Caco-2 (cell line): Measurements from ENCODE around the gene RASGEF1C. TPM values are rescaled to one million over a fixed set of nuclear protein-coding genes. Genes with fewer than 3 reads are reported as not detected.

Experiments used
- BruUV-seq: library from RNA; stranded (reverse); fragments of 400-500 nt; replicated peaks from 2 replicates; lab custom pipeline; 2021; lab: Mats Ljungman, UMichigan
- CTCF ChIA-PET: fragments of 300-600 bp; sonication (Branson Sonifier 250); formaldehyde crosslinking; loops from one replicate; lab custom pipeline; 2022; ENCODE audit warnings: antibody characterized with exemption; lab: Charles Lee
- POLR2A ChIA-PET: fragments of 300-600 bp; sonication (Branson Sonifier 250); formaldehyde crosslinking; loops from one replicate; lab custom pipeline; 2022; ENCODE audit warnings: antibody characterized with exemption; lab: Charles Lee
- DNase-seq, 2 experiments: peaks; one replicate each; pipeline versions ENCODE4 v3.0.0 to v3.0.0-alpha.2; 2020 to 2022
- H3K27me3 ChIP-seq: replicated peaks from 2 replicates; pipeline ENCODE4 v1.6.0; 2011; ENCODE audit warnings: low read length; ENCODE audit not compliant: control insufficient read depth, insufficient read depth
- H3K36me3 ChIP-seq: 2 replicates; pipeline ENCODE4 v1.5.1; 2011; ENCODE audit warnings: low read length; ENCODE audit not compliant: control insufficient read depth, insufficient read depth
- H3K4me1 ChIP-seq: fragments of 250-450 bp; sonication (Bioruptor Pico); 2 replicates; pipeline ENCODE4 v1.5.1; 2020; ENCODE audit warnings: mild to moderate bottlenecking
- H3K4me3 ChIP-seq: 2 replicates; pipeline ENCODE4 v1.5.1; 2011; ENCODE audit warnings: low read depth, mild to moderate bottlenecking, control low read depth, low read length
- H3K9me3 ChIP-seq: fragments of 250-450 bp; sonication (Bioruptor Pico); 2 replicates; pipeline ENCODE4 v1.5.1; 2020; ENCODE audit warnings: mild to moderate bottlenecking, moderate library complexity
- H3K27ac Mint-ChIP-seq: one replicate; pipeline ENCODE4 v1.8.0; 2022; ENCODE audit warnings: mixed read lengths; ENCODE audit not compliant: unreplicated experiment
- H3K27me3 Mint-ChIP-seq: one replicate; pipeline ENCODE4 v1.8.0; 2022; ENCODE audit warnings: mixed read lengths; ENCODE audit not compliant: insufficient read depth, unreplicated experiment
- H3K36me3 Mint-ChIP-seq: one replicate; pipeline ENCODE4 v1.8.0; 2022; ENCODE audit warnings: mild to moderate bottlenecking, mixed read lengths; ENCODE audit not compliant: insufficient read depth, unreplicated experiment
- H3K4me1 Mint-ChIP-seq: one replicate; pipeline ENCODE4 v1.8.0; 2022; ENCODE audit warnings: low read depth, mixed read lengths; ENCODE audit not compliant: unreplicated experiment
- H3K4me3 Mint-ChIP-seq: one replicate; pipeline ENCODE4 v1.8.0; 2022; ENCODE audit warnings: mild to moderate bottlenecking, moderate library complexity, mixed read lengths; ENCODE audit not compliant: unreplicated experiment
- H3K9me3 Mint-ChIP-seq: one replicate; pipeline ENCODE4 v1.8.0; 2022; ENCODE audit warnings: mixed read lengths; ENCODE audit not compliant: unreplicated experiment
- CTCF ChIP-seq, 2 experiments: fragments of 200-600 bp in 1 of 2; IDR thresholded peaks; 1 replicate in 1 of 2; 2 replicates in 1 of 2; pipeline versions ENCODE4 v1.5.1 to v1.8.0; 2011 to 2022; ENCODE audit warnings: antibody characterized with exemption in 1 of 2, control low read depth in 1 of 2, inconsistent platforms in 1 of 2, low read depth in 1 of 2, low read length in 1 of 2, mild to moderate bottlenecking in 1 of 2, moderate library complexity in 1 of 2; ENCODE audit not compliant: insufficient read depth in 1 of 2, severe bottlenecking in 1 of 2, unreplicated experiment in 1 of 2
- intact Hi-C: fragments of 100-400 bp; cut with micrococcal nuclease; formaldehyde crosslinking; loops from one replicate; pipeline ENCODE4 v1.10.0; 2022; ENCODE audit not compliant: unreplicated experiment
- total RNA-seq: library from RNA; stranded (reverse); gene quantifications from 2 replicates; pipeline ENCODE4 v1.2.3, GENCODE V29; 2022

The RASGEF1C gene
- total RNA-seq, 1 experiment from 2014 or later = not detected

- peaks cover 8% of the 10 kb centered on the region for H3K4me1 Mint-ChIP-seq
- no peaks in the 10 kb centered on the region for H3K9me3 Mint-ChIP-seq
- H3K27me3 Mint-ChIP-seq = peaks cover 25% of the 10 kb centered on the region
- intact Hi-C loops = no loop called here
- no peaks in the 10 kb centered on the region for H3K36me3 Mint-ChIP-seq
- no peak overlapping the region for H3K4me3 Mint-ChIP-seq
- ChIA-PET POLR2A (no interaction called here), CTCF (interaction anchor here (0.6 kb wide), 1 partner anchor 1101 kb away, joined by 4 read pairs; no protein-coding TSS in a partner anchor)
- no peak for TF ChIP-seq CTCF (IDR thresholded peaks at IDR 0.05; ENCODE audit: insufficient read depth in 1 of 2, low read depth in 1 of 2, low read length in 1 of 2, severe bottlenecking in 1 of 2, unreplicated experiment in 1 of 2)
- no peak overlapping the region for H3K27ac Mint-ChIP-seq
- no peak for DNase-seq
- no TSS peak for BruUV-seq
- Histone ChIP-seq H3K9me3 (no peaks in the 10 kb centered on the region), H3K36me3 (no peaks in the 10 kb centered on the region), H3K4me1 (no peaks in the 10 kb centered on the region), H3K27me3 (no peaks in the 10 kb centered on the region; the same call in none of the 2 replicates), H3K4me3 (no peak overlapping the region)
These were observed 68.9 kb downstream of the RASGEF1C start for GRCh38 chr5:180140079-180140554.

- H3K27me3 ChIP-seq = no peaks in the 10 kb centered on the region; the same call in none of the 2 replicates
- POLR2A ChIA-PET = no interaction called here
- H3K4me1 Mint-ChIP-seq = peaks cover 8% of the 10 kb centered on the region
These were observed 69.3 kb downstream of the RASGEF1C start for GRCh38 chr5:180139731-180140055.

GRCh38 chr5:180138976-180139730, 69.9 kb downstream of the RASGEF1C start:
- no peaks in the 10 kb centered on the region for H3K9me3 Mint-ChIP-seq
- no peaks in the 10 kb centered on the region for H3K9me3 ChIP-seq
- H3K36me3 ChIP-seq = no peaks in the 10 kb centered on the region
- H3K4me1 Mint-ChIP-seq = peaks cover 8% of the 10 kb centered on the region
- H3K27me3 ChIP-seq = no peaks in the 10 kb centered on the region; the same call in none of the 2 replicates
- ChIA-PET CTCF (no interaction called here), POLR2A (no interaction called here)
- no peak overlapping the region for H3K4me3 Mint-ChIP-seq
- H3K4me1 ChIP-seq = no peaks in the 10 kb centered on the region
- no peak for DNase-seq
- H3K27me3 Mint-ChIP-seq = peaks cover 23% of the 10 kb centered on the region
- intact Hi-C loops = no loop called here
- BruUV-seq = no TSS peak
- H3K4me3 ChIP-seq = no peak overlapping the region
- TF ChIP-seq CTCF (IDR thresholded peaks at IDR 0.05; ENCODE audit: insufficient read depth in 1 of 2, low read depth in 1 of 2, low read length in 1 of 2, severe bottlenecking in 1 of 2, unreplicated experiment in 1 of 2) = no peak
- H3K36me3 Mint-ChIP-seq = no peaks in the 10 kb centered on the region
- no peak overlapping the region for H3K27ac Mint-ChIP-seq

More at GRCh38 chr5:180139731-180140055, 69.3 kb downstream of the RASGEF1C start:
- DNase-seq = no peak
- H3K4me3 ChIP-seq = no peak overlapping the region
- H3K9me3 ChIP-seq = no peaks in the 10 kb centered on the region
- intact Hi-C loops = no loop called here
- no peaks in the 10 kb centered on the region for H3K36me3 ChIP-seq
- no TSS peak for BruUV-seq
- peaks cover 24% of the 10 kb centered on the region for H3K27me3 Mint-ChIP-seq
- no peak for TF ChIP-seq CTCF (IDR thresholded peaks at IDR 0.05; ENCODE audit: insufficient read depth in 1 of 2, low read depth in 1 of 2, low read length in 1 of 2, severe bottlenecking in 1 of 2, unreplicated experiment in 1 of 2)
- no peak overlapping the region for H3K4me3 Mint-ChIP-seq
- CTCF ChIA-PET = no interaction called here
- H3K9me3 Mint-ChIP-seq = no peaks in the 10 kb centered on the region
- no peaks in the 10 kb centered on the region for H3K36me3 Mint-ChIP-seq
- no peak overlapping the region for H3K27ac Mint-ChIP-seq
- no peaks in the 10 kb centered on the region for H3K4me1 ChIP-seq
